WI38 (cell line): ENCODE measurements around the gene LRP2.
A peak's percentile ranks its signal among the peaks of the same experiment; 100 is the strongest.

ENCODE experiments used
- H3K4me3 ChIP-seq: 2 replicates; pipeline ENCODE4 v1.5.1; 2011; ENCODE audit warnings: low read depth, mild to moderate bottlenecking, control low read depth, low read length
- TF ChIP-seq, protein P1 (sequence below): IDR thresholded peaks from 2 replicates; pipeline ENCODE4 v1.5.1; 2012; ENCODE audit warnings: low read depth, mild to moderate bottlenecking, control low read depth, low read length

The LRP2 gene

DNA sequence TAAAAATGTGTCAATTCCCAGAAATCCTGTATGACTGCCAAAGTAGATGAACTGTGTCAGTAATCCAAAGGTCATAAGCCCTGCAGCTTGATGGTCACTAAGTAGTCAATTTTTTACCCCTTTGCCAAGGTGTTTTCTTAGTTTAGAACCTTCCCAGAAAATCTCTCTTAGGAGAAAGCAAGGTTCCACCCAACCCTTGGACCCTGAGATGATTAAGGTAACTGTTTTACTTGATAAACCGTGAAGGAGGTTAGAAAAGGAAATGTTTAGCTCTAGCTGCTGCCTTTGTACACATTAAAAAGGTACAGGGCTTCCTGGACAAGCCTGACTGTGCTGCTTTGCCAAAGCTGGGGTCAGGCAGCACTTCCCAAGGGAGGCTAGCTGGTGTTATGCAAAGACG lies 24.4 kb upstream of the LRP2 start:
- TF ChIP-seq, protein P1, sequence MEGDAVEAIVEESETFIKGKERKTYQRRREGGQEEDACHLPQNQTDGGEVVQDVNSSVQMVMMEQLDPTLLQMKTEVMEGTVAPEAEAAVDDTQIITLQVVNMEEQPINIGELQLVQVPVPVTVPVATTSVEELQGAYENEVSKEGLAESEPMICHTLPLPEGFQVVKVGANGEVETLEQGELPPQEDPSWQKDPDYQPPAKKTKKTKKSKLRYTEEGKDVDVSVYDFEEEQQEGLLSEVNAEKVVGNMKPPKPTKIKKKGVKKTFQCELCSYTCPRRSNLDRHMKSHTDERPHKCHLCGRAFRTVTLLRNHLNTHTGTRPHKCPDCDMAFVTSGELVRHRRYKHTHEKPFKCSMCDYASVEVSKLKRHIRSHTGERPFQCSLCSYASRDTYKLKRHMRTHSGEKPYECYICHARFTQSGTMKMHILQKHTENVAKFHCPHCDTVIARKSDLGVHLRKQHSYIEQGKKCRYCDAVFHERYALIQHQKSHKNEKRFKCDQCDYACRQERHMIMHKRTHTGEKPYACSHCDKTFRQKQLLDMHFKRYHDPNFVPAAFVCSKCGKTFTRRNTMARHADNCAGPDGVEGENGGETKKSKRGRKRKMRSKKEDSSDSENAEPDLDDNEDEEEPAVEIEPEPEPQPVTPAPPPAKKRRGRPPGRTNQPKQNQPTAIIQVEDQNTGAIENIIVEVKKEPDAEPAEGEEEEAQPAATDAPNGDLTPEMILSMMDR = no peak
- H3K4me3 ChIP-seq = no peak overlapping the region

DNA sequence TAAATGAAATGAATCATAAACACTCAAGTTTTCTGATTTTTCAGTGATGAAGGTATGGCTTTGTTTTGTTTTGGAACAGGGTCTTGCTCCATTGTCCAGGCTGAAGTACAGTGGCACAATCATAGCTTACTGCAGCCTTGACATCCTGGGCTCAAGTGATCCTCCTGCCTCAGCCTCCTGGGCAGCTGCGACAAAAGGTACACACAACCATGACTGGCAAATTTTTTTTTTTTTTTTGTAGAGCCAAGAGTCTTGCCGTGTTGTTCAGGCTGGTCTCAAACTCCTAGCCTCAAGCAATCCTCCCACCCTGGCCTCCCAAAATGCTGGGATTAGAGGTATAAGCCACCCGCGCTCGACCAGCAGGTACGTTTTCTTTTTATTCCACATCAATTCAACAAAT lies 22.5 kb upstream of the LRP2 start:
- TF ChIP-seq, protein P1 = no peak
- H3K4me3 ChIP-seq = no peak overlapping the region

DNA sequence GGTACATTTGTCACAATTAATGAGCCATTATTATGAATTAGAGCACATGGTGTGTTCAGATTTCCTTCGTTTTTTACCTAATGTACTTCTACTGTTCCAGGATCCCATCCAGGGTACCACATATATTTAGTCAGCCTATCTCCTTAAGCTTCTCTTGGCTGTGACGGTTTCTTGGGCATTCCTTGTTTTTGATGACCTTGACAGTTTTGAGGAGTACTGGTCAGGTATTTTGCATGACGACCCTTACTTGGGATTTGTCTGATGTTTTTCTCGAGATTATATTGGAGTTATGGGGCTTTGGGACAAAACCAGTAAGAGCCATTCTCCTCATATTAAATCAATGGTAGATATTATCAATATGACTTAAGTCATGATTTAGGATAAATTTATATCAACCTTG lies 10.2 kb upstream of the LRP2 start:
- no peak overlapping the region for H3K4me3 ChIP-seq
- TF ChIP-seq, protein P1 = no peak

DNA sequence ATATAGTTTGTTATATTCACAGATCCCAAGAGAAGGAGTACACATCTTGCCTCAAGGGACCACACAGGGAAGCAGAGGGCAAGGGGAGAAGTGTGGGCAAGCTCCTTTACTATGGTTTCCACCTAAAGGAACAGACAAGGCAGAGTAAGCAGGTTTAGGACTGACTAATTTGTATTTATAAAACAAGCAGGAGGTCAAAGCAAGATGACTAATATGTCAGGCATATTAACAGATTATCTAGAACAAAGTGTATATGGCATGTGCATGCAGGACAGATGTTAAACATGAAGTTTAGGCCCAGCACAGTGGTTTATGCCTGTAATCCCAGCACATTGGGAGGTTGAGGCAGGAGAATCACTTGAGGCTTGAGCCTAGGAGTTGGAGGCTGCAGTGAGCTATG lies 3.7 kb upstream of the LRP2 start:
- TF ChIP-seq, protein P1 = no peak
- no peak overlapping the region for H3K4me3 ChIP-seq

DNA sequence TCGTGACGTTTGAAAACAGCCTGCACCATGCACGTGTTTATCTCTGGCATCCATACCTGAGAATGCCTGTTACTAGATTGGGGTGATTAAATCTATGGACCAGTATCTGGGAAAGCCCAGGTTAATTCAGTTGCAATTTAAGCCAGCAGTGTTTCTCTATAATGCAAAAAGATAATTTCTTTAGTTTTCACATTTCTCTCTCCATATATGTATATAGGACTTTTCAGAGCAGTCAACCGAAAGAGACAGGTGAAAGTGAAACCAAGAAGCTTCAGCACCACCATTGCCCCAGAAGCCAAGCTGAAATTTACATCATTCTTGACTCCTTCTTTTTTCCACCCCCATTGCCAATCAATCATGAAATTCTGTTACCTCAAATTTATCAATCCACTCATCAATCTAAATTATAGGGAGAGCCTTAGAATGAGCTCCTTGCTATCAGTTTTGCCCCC lies 2.7 kb upstream of the LRP2 start:
- TF ChIP-seq, protein P1 = no peak
- H3K4me3 ChIP-seq = peak overlapping the region; percentile 51

DNA sequence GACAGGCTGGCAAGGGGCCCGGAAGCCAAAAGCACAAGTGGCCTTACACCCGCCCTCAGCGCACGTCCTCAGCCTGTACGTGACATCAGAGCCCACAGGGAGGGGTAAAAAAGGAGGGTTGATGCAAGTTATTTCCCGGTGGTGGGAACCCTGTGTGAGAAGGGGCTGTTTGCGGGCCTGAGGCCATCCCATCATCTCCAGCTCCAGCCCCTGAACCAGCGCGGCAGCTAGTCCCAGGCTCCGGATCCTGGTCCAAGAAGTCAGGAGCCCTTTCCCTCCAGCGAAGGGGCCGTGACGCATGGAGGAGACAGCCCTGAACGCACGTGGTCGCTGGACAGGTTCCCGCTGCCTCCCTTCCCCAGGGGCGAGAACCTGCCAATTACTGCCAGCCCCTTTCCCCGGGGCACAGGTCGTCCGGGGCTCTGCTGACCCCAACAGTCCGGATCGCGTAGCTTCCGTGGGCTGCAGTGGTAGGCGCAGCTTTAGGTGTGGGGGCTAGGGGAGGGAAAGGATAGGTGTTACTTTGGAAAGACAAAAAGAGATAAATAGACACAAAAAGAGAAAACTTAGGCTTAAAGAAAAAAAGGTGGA lies 1.3 kb upstream of the LRP2 start:
- H3K4me3 ChIP-seq = peak overlapping the region; percentile 51
- TF ChIP-seq, protein P1 = no peak

DNA sequence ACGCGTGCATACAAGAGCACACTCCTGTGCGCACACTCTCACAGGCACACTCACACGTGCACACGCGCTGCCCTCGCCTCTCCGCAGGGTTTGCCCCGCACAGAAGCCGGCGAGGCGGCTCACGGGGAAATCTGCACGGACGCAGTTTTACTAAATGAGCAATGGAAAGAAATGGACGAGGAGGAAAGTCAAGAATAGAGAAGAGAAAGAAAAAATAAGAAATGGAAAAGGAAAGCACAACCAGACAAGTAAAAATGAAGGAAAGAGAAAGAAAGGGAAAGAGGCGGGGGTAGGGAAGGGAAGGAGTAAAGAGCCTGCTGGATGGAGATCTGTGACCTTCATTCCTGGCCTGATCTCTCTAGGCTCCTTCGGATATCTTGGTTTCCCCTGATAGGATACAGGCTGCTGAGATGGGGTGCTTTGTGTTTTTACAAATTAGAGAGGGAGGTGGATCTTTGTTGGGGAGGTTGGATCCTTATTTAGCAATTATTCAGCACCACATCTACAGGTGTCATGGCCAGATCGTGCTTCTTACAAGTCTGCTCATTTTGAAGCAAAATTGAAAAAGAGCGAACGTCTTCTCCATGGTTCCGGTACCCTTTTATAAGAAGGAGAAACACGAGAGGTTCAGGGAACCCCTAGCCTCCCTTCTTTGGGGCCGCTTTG lies 693 bp upstream of the LRP2 start:
- TF ChIP-seq, protein P1 = no peak
- H3K4me3 ChIP-seq = peak overlapping the region; percentile 43
